Peyer's patch (tissue), 4 donors: ENCODE data around the gene ABCD1.
"Not testable (repeated sequence)": the region's sequence is repeated elsewhere in the genome, so short reads cannot be mapped to it uniquely, and the experiment has no call there.

Source experiments
- POLR2A ChIP-seq, 2 donors: fragments of 450-650 bp; IDR thresholded peaks; one replicate each; pipeline ENCODE4 v1.5.1; 2017; ENCODE audit warnings: antibody characterized with exemption in 2 of 2, mild to moderate bottlenecking in 2 of 2, moderate library complexity in 2 of 2
- TF ChIP-seq, protein P1 (sequence below), 6 experiments: fragments of 450-650 bp in 4 of 6; fragments of 200-600 bp in 2 of 6; sonication (generic) in 1 of 6; IDR thresholded peaks; one replicate each; pipeline ENCODE4 v1.5.1; 2017 to 2019; ENCODE audit warnings: antibody characterized with exemption in 6 of 6, mild to moderate bottlenecking in 3 of 6, moderate library complexity in 1 of 6

DNA sequence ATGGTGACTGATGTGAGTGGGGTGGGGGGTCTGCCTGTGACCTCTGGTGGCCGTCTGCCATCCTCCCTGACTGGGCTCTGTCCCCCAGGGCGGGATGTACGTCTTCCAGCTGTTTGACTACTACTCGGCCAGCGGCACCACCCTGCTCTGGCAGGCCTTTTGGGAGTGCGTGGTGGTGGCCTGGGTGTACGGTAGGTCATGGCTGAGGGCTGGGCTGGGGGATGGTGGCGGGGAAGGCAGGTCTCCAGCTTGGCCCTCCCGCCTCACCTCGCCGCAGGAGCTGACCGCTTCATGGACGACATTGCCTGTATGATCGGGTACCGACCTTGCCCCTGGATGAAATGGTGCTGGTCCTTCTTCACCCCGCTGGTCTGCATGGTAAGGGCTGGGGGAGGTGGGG, 30.4 kb upstream of the ABCD1 start:
- TF ChIP-seq, protein P1, sequence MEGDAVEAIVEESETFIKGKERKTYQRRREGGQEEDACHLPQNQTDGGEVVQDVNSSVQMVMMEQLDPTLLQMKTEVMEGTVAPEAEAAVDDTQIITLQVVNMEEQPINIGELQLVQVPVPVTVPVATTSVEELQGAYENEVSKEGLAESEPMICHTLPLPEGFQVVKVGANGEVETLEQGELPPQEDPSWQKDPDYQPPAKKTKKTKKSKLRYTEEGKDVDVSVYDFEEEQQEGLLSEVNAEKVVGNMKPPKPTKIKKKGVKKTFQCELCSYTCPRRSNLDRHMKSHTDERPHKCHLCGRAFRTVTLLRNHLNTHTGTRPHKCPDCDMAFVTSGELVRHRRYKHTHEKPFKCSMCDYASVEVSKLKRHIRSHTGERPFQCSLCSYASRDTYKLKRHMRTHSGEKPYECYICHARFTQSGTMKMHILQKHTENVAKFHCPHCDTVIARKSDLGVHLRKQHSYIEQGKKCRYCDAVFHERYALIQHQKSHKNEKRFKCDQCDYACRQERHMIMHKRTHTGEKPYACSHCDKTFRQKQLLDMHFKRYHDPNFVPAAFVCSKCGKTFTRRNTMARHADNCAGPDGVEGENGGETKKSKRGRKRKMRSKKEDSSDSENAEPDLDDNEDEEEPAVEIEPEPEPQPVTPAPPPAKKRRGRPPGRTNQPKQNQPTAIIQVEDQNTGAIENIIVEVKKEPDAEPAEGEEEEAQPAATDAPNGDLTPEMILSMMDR (IDR thresholded peaks at IDR 0.05): not testable (repeated sequence)
- not testable (repeated sequence) for TF ChIP-seq POLR2A (IDR thresholded peaks at IDR 0.05)
